ENCODE data around the gene MYH11. TPM values are rescaled to one million over a fixed set of nuclear protein-coding genes. Genes with fewer than 3 reads are reported as not detected.
"Not testable (repeated sequence)": the region's sequence is repeated elsewhere in the genome, so short reads cannot be mapped to it uniquely, and the experiment has no call there.

The MYH11 gene
- total RNA-seq, 1 experiment from 2014 or later: not detected

- ChIA-PET POLR2A (ENCODE audit: low non-redundant PET) (no interaction called here), CTCF (no interaction called here)
- H3K9me3 ChIP-seq (ENCODE audit: low read depth, low read length, poor library complexity, severe bottlenecking): no peaks in the 10 kb centered on the region
- no TSS peak for BruUV-seq (replicated peaks)
- no peak for TF ChIP-seq EZH2 (IDR thresholded peaks at IDR 0.05; ENCODE audit: borderline replicate concordance, low read depth, low read length, poor library complexity, severe bottlenecking)
- no peak for TF ChIP-seq CTCF (conservative IDR thresholded peaks at IDR 0.05; ENCODE audit: low read depth, low read length)
- intact Hi-C loops (cut with micrococcal nuclease; ENCODE audit: unreplicated experiment): no loop called here
- H3K4me3 ChIP-seq (ENCODE audit: low read depth, low read length, poor library complexity, severe bottlenecking): no peak overlapping the region
- no peaks in the 10 kb centered on the region for H3K36me3 ChIP-seq (ENCODE audit: insufficient read depth, low read length, poor library complexity, severe bottlenecking)
- no peak for DNase-seq (ENCODE audit: low spot score)
- H3K27ac ChIP-seq (ENCODE audit: low read depth, low read length, poor library complexity, severe bottlenecking): no peak overlapping the region
- no peaks in the 10 kb centered on the region for H3K4me1 ChIP-seq (ENCODE audit: insufficient read depth, low read length, poor library complexity, severe bottlenecking)
- H3K27me3 ChIP-seq (replicated peaks; ENCODE audit: insufficient read depth, low read depth, low read length, poor library complexity): no peaks in the 10 kb centered on the region
Measured at GRCh38 chr16:15847611-15848175, 9.1 kb downstream of the MYH11 start.

GRCh38 chr16:15846510-15846909 is 10.3 kb downstream of the MYH11 start:
- no peak overlapping the region for H3K27ac ChIP-seq (ENCODE audit: low read depth, low read length, poor library complexity, severe bottlenecking)
- no peaks in the 10 kb centered on the region for H3K9me3 ChIP-seq (ENCODE audit: low read depth, low read length, poor library complexity, severe bottlenecking)
- ChIA-PET CTCF (no interaction called here), POLR2A (ENCODE audit: low non-redundant PET) (no interaction called here)
- intact Hi-C loops (cut with micrococcal nuclease; ENCODE audit: unreplicated experiment): no loop called here
- H3K36me3 ChIP-seq (ENCODE audit: insufficient read depth, low read length, poor library complexity, severe bottlenecking): no peaks in the 10 kb centered on the region
- no peak overlapping the region for H3K4me3 ChIP-seq (ENCODE audit: low read depth, low read length, poor library complexity, severe bottlenecking)
- no peak for DNase-seq (ENCODE audit: low spot score)
- TF ChIP-seq EZH2 (IDR thresholded peaks at IDR 0.05; ENCODE audit: borderline replicate concordance, low read depth, low read length, poor library complexity, severe bottlenecking) (no peak), CTCF (conservative IDR thresholded peaks at IDR 0.05; ENCODE audit: low read depth, low read length) (no peak)
- no TSS peak for BruUV-seq (replicated peaks)
- no peaks in the 10 kb centered on the region for H3K27me3 ChIP-seq (replicated peaks; ENCODE audit: insufficient read depth, low read depth, low read length, poor library complexity)
- no peaks in the 10 kb centered on the region for H3K4me1 ChIP-seq (ENCODE audit: insufficient read depth, low read length, poor library complexity, severe bottlenecking)

GRCh38 chr16:15843635-15844279 is 13.1 kb downstream of the MYH11 start:
- POLR2A ChIA-PET (ENCODE audit: low non-redundant PET): no interaction called here
- no peak overlapping the region for H3K27ac ChIP-seq (ENCODE audit: low read depth, low read length, poor library complexity, severe bottlenecking)
- CTCF ChIA-PET: no interaction called here
- intact Hi-C loops (cut with micrococcal nuclease; ENCODE audit: unreplicated experiment): no loop called here
- H3K9me3 ChIP-seq (ENCODE audit: low read depth, low read length, poor library complexity, severe bottlenecking): no peaks in the 10 kb centered on the region
- H3K36me3 ChIP-seq (ENCODE audit: insufficient read depth, low read length, poor library complexity, severe bottlenecking): no peaks in the 10 kb centered on the region
- no peak for TF ChIP-seq CTCF (conservative IDR thresholded peaks at IDR 0.05; ENCODE audit: low read depth, low read length)
- no peak for TF ChIP-seq EZH2 (IDR thresholded peaks at IDR 0.05; ENCODE audit: borderline replicate concordance, low read depth, low read length, poor library complexity, severe bottlenecking)
- no TSS peak for BruUV-seq (replicated peaks)
- no peak for DNase-seq (ENCODE audit: low spot score)
- H3K4me3 ChIP-seq (ENCODE audit: low read depth, low read length, poor library complexity, severe bottlenecking): no peak overlapping the region
- no peaks in the 10 kb centered on the region for H3K4me1 ChIP-seq (ENCODE audit: insufficient read depth, low read length, poor library complexity, severe bottlenecking)
- no peaks in the 10 kb centered on the region for H3K27me3 ChIP-seq (replicated peaks; ENCODE audit: insufficient read depth, low read depth, low read length, poor library complexity)

GRCh38 chr16:15839204-15839603 is 17.6 kb downstream of the MYH11 start:
- H3K27me3 ChIP-seq (replicated peaks; ENCODE audit: insufficient read depth, low read depth, low read length, poor library complexity); DNase-seq (ENCODE audit: low spot score); H3K36me3 ChIP-seq (ENCODE audit: insufficient read depth, low read length, poor library complexity, severe bottlenecking); H3K27ac ChIP-seq (ENCODE audit: low read depth, low read length, poor library complexity, severe bottlenecking); BruUV-seq (replicated peaks); H3K4me1 ChIP-seq (ENCODE audit: insufficient read depth, low read length, poor library complexity, severe bottlenecking); H3K9me3 ChIP-seq (ENCODE audit: low read depth, low read length, poor library complexity, severe bottlenecking); POLR2A ChIA-PET (ENCODE audit: low non-redundant PET); H3K4me3 ChIP-seq (ENCODE audit: low read depth, low read length, poor library complexity, severe bottlenecking); intact Hi-C loops (cut with micrococcal nuclease; ENCODE audit: unreplicated experiment): not testable (repeated sequence)
- CTCF ChIA-PET: interaction anchor here (1.2 kb wide), 1 partner anchor 18 kb away, joined by 7 read pairs; no protein-coding TSS in a partner anchor

All from A673 (cell line).